NCI-H2227 (cell line): ENCODE results near the gene ATP8A2.
A peak's percentile ranks its signal among the peaks of the same experiment; 100 is the strongest.

Experiments used
- DNase-seq: peaks from one replicate; lab custom pipeline; 2025; ENCODE audit not compliant: unreplicated experiment; lab: John Stamatoyannopoulos, UW

The ATP8A2 gene

GRCh38 chr13:25380741-25381324 lies 9.1 kb downstream of the ATP8A2 start:
- DNase-seq: no peak

GRCh38 chr13:25384758-25385410 lies 13.1 kb downstream of the ATP8A2 start:
- DNase-seq: no peak

DNA sequence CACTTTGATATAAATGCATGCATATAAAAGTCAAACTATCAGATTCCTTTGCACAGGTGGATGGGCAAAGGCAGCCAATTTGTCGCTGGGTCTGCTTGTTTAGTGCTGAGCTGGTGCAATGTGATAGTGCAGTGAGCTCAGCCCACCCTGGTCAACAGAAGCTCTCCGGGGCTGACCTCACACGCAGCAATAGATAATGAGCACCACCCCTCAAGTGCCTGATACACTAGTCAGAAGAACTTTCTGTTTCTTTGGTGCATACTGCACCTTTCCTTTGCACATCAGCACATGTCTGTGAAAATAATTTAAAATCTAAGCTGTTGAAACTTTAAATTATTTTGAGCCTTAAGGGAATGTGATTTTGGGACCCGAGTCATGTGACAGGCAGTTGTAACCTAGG lies 20.2 kb downstream of the ATP8A2 start:
- DNase-seq: no peak

DNA sequence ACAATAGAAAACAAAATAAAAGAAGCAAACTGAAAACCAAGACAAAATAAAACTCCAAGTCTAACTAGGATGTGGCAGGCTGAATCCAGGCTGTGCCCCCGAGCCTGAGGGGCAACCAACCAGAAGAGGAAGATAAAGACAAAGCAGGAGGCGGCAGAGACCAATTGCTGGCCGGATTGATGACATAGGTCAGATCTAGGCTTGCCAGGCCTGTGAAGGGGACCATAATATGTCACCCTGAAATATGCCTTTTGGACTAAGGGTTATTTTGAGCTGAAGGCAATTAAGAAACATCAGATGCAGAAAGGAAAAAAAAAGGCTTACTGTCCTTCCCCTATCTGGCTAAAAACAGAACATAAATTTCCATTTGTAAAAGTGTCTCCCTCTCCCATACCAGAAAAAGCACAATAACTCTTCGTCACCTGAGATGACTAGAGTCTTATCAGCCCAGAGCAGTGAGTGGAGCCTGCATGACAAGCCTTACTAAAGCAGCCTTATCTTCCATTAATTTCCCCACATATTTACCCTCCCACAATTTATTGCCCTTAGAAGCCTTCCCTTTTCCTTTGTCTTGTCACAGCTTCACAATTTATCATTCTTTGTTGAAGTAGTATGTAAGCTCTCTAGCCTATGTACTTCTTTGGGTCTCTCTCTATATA lies 22.8 kb downstream of the ATP8A2 start:
- DNase-seq: no peak

- DNase-seq: no peak
Measured at GRCh38 chr13:25397763-25398162, 26.0 kb downstream of the ATP8A2 start.

DNA sequence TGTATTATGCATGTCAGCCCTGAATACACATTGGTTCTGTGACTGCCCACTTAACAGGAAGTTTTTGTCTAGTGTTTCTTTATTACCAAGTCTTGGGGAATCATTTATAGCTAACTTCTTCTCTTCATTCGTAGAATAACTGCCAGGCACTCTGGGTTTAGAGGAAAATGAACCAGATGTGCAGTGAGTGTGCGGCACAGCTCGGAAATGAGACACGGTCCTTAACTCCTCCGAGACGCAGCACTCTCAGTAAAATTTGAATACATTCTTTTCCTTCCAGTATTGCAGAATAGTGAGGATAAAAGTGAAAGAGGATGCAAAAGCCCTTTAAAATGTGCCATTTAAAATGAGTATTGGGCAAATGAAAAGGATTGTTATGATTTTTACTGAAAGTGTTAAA lies 29.2 kb downstream of the ATP8A2 start:
- no peak for DNase-seq

- DNase-seq: no peak
Measured at GRCh38 chr13:25401958-25402357, 30.2 kb downstream of the ATP8A2 start.

DNA sequence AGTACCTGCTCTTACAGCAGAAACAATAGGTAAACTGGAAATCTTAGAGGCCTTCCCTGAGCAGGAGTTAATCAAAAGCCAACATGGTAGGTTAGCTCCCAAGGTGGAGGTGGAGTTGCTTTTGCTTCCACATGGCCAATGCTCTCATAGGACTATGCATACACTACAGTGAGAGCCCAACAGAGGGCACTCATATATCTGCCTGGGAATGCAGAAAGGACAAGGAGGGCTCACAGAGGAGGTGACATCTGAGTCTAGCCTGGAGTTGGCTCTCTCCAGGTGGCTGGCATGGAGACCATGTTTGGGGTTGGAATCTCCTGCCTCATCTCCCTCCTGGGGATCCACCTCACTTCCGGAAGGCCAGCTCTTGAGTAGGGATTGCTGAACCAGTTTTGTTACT lies 34.6 kb downstream of the ATP8A2 start:
- no peak for DNase-seq

DNA sequence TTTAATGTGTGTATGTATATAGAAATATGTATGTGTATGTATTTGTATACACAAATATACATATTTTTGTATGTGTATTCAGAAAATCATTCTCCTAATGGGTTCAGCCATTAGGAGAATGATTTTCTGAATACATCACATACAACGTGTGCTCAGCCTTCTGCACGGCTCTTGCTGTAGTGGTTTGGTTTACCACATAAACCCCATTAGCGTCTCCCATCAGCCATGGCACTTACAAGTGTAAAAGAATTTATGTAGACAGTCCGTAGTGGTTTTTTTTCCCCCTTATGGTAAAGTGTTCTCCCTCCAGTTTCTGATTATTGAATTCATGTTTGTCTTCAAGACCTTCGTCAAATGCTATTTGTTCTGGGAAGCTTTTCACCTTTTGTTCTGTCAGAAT lies 38.2 kb downstream of the ATP8A2 start:
- no peak for DNase-seq

DNA sequence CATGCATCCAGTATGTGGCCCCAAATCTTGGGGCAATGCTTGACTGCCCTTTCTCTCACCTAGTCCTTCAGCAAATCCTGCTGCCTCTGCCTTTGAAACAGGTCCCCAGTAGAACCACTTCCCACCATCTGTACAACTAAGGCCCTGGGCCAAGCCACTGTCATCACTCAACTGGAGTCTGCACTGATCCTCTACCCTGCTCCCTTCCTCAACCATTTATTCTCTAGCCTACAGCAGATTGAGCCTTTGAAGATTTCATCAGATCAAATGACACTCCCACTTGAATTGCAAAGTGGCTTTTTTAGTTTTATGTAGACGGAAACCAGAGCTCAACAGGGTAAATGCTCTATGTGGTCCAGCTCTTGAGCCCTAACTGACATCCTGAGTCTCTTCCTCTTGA lies 43.5 kb downstream of the ATP8A2 start:
- no peak for DNase-seq

- DNase-seq: no peak
Measured at GRCh38 chr13:25417535-25417934, 45.8 kb downstream of the ATP8A2 start.

GRCh38 chr13:25420161-25420560 lies 48.4 kb downstream of the ATP8A2 start:
- DNase-seq: no peak

- no peak for DNase-seq
Measured at GRCh38 chr13:25421612-25422011, 49.8 kb downstream of the ATP8A2 start.

GRCh38 chr13:25422153-25422552 lies 50.4 kb downstream of the ATP8A2 start:
- DNase-seq: no peak

- DNase-seq: no peak
Measured at GRCh38 chr13:25423831-25424230, 52.1 kb downstream of the ATP8A2 start.

DNA sequence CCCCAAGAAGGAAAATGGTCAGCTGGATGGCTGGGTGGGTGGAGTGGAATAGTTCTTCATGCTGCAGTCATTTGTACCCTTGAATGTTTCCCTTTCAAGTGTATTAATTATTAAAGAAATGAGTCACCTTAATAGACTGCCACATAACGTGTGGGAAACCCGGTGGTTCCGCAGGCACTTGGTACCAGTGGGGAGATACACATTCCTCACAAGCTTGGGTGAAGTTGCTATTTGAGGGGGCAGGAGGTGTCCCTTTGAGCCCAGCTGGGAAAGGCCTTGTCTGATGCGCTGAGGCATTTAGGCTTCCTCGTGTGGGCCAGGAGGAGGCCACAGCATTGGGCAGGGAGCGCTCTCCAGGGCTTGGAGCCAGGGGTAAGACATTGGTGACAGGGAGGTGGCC lies 57.7 kb downstream of the ATP8A2 start:
- no peak for DNase-seq

DNA sequence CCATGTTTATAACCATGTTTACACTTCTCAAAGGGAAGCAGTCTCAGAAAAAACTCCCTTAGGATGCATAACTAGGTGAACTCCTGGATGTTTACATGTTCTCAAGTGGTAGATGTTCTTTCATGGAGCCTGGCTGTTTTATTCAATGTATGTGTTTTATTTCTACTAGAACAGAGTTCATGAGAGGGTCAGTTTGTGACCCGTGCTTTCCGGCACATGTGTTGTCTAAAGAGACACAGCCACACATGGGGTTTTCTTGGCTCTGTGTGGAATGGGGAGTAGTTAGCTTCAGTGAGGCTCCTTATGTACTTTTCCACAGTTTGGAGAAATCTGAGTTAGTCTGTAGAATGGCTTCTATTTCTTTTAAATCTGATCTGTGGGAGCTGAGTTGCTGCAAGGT lies 60.9 kb downstream of the ATP8A2 start:
- no peak for DNase-seq

DNA sequence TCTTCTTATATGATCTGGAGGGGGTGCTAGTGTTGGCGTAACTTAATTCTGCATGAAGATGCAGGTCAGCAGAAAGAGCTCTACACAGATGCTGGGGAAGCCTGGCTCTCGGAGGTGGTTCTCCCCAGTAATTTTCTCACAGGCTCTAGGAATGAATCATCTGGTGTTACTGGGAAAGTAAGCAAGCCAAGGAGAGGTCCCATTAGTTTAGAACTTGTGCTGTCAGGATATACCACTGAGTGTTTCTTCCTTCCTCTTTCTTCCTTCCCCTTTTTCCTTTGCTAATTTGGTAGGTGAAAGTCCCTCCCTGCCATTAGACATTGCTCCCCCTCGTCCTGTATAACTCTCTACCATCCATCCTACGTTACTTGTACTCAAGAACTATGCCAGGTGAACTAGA lies 68.3 kb downstream of the ATP8A2 start:
- DNase-seq: no peak

DNA sequence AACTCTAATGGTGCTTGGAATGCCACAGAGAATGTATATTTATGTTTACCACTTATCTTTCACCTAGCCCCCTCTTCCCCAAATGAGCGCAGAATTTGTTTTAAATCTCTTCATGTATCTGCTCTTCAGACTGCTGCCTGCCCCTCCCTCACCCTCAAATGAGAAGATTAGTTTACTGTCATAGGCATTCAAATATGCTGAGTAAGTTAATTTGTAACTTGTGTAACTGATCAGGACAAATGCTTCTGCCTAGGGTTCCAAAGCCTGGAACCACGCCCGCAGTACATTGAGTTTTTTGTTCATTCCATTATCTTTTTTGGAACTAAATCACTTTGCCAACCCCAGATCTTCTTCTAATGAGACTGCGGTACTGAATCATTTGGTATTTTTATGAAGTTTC lies 74.5 kb downstream of the ATP8A2 start:
- no peak for DNase-seq

DNA sequence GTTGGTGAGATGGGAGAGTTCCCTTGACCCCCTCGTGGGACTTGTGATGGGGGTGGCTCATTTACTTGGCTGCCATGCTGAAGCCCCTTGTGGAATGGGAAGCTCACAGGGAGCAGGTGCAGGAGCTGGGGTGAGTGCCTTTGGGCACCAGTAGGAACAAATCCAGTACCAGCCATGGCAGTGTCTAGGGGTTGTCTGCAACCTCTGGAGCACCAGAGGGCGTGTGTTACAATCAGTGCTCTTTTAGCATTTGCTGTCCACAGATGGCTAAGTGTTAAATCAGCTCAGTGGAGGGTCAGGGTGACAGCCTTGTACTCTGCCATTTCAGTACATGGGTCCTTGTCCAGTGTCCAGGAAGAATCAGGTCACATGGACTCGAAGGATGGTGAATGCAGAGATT lies 75.6 kb downstream of the ATP8A2 start:
- DNase-seq: no peak

DNA sequence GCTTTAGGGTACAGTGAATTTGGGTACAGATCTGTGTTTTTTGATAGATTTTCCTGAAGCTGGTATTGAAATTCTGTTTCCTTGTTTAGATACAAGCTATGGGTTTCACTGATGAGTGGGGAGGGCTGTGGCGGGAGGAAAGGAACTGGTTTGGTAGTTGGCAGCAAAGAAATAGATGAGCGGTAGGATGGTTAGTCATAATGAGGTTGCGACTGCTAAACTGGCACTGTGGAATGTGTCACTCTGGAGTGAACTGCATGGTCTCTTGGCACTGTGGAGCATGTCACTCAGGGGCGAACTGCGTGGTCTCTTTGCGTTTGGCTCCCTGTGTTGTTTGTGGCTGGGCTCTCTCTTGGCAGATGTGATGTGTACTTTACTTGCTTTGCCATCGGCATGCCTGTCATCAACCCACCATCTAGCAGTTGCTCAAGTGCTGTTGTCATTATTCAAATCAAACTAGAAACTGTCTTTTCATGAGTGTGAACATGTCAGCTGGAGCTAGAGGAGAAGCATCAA lies 82.1 kb downstream of the ATP8A2 start:
- no peak for DNase-seq

- peak; percentile 4 for DNase-seq
Measured at GRCh38 chr13:25455146-25455545, 83.4 kb downstream of the ATP8A2 start.
